ENCODE data around the gene ANKRD23.

The ANKRD23 gene

GRCh38 chr2:96883306-96883705 lies 39.5 kb upstream of the ANKRD23 start:
- no peaks in the 10 kb centered on the region for H3K27me3 ChIP-seq (ENCODE audit: insufficient read depth, low read length)

GRCh38 chr2:96882906-96883305 lies 39.1 kb upstream of the ANKRD23 start:
- H3K36me3 ChIP-seq (ENCODE audit: insufficient read depth, low read length), result no peaks in the 10 kb centered on the region
- peaks cover 35% of the 10 kb centered on the region for H3K4me1 ChIP-seq (ENCODE audit: insufficient read depth, low read length)
- H3K4me3 ChIP-seq (ENCODE audit: low read length), result no peak overlapping the region
- no peak overlapping the region for H3K9ac ChIP-seq (ENCODE audit: low read depth, low read length)
- no peaks in the 10 kb centered on the region for H3K27me3 ChIP-seq (ENCODE audit: insufficient read depth, low read length)
- H3K9me3 ChIP-seq (ENCODE audit: insufficient read depth, low read depth, low read length), result no peaks in the 10 kb centered on the region
- 79% methylated on average over 8 of the region's 8 CpGs for WGBS
- no peak overlapping the region for H3K27ac ChIP-seq (ENCODE audit: low read depth, low read length)

More at GRCh38 chr2:96883306-96883705, 39.5 kb upstream of the ANKRD23 start:
- Histone ChIP-seq H3K27ac (ENCODE audit: low read depth, low read length) (no peak overlapping the region), H3K4me1 (ENCODE audit: insufficient read depth, low read length) (peaks cover 39% of the 10 kb centered on the region), H3K36me3 (ENCODE audit: insufficient read depth, low read length) (no peaks in the 10 kb centered on the region), H3K4me3 (ENCODE audit: low read length) (no peak overlapping the region), H3K9me3 (ENCODE audit: insufficient read depth, low read depth, low read length) (no peaks in the 10 kb centered on the region), H3K9ac (ENCODE audit: low read depth, low read length) (no peak overlapping the region)
- WGBS, result 89% methylated on average over 8 of the region's 9 CpGs

- peaks cover 30% of the 10 kb centered on the region for H3K4me1 ChIP-seq (ENCODE audit: insufficient read depth, low read length)
- no peaks in the 10 kb centered on the region for H3K27me3 ChIP-seq (ENCODE audit: insufficient read depth, low read length)
- H3K36me3 ChIP-seq (ENCODE audit: insufficient read depth, low read length), result no peaks in the 10 kb centered on the region
- no peaks in the 10 kb centered on the region for H3K9me3 ChIP-seq (ENCODE audit: insufficient read depth, low read depth, low read length)
- no peak overlapping the region for H3K4me3 ChIP-seq (ENCODE audit: low read length)
- H3K9ac ChIP-seq (ENCODE audit: low read depth, low read length), result no peak overlapping the region
- peak overlapping the region; percentile 74 for H3K27ac ChIP-seq (ENCODE audit: low read depth, low read length)
- WGBS, result 32% methylated on average over 12 of the region's 12 CpGs
Measured at GRCh38 chr2:96882230-96882629, 38.4 kb upstream of the ANKRD23 start.

GRCh38 chr2:96881349-96882195 lies 37.8 kb upstream of the ANKRD23 start:
- Histone ChIP-seq H3K4me3 (ENCODE audit: low read length) (peak overlapping the region; percentile 24; the same call in 1 of the 2 replicates), H3K27me3 (ENCODE audit: insufficient read depth, low read length) (no peaks in the 10 kb centered on the region), H3K27ac (ENCODE audit: low read depth, low read length) (peak overlapping the region; percentile 74), H3K9me3 (ENCODE audit: insufficient read depth, low read depth, low read length) (no peaks in the 10 kb centered on the region), H3K4me1 (ENCODE audit: insufficient read depth, low read length) (peaks cover 36% of the 10 kb centered on the region), H3K36me3 (ENCODE audit: insufficient read depth, low read length) (no peaks in the 10 kb centered on the region), H3K9ac (ENCODE audit: low read depth, low read length) (peak overlapping the region; percentile 23; the same call in 1 of the 2 replicates)
- WGBS, result 13% methylated on average over 6 of the region's 10 CpGs

GRCh38 chr2:96880891-96881273 lies 37.1 kb upstream of the ANKRD23 start:
- peaks cover 41% of the 10 kb centered on the region for H3K4me1 ChIP-seq (ENCODE audit: insufficient read depth, low read length)
- H3K4me3 ChIP-seq (ENCODE audit: low read length), result no peak overlapping the region
- peak overlapping the region; percentile 23; the same call in 1 of the 2 replicates for H3K9ac ChIP-seq (ENCODE audit: low read depth, low read length)
- no peaks in the 10 kb centered on the region for H3K27me3 ChIP-seq (ENCODE audit: insufficient read depth, low read length)
- no peaks in the 10 kb centered on the region for H3K9me3 ChIP-seq (ENCODE audit: insufficient read depth, low read depth, low read length)
- peak overlapping the region; percentile 71 for H3K27ac ChIP-seq (ENCODE audit: low read depth, low read length)
- H3K36me3 ChIP-seq (ENCODE audit: insufficient read depth, low read length), result no peaks in the 10 kb centered on the region
- 85% methylated on average over 6 of the region's 6 CpGs for WGBS

- Histone ChIP-seq H3K27me3 (ENCODE audit: insufficient read depth, low read length) (no peaks in the 10 kb centered on the region), H3K4me1 (ENCODE audit: insufficient read depth, low read length) (peaks cover 51% of the 10 kb centered on the region), H3K4me3 (ENCODE audit: low read length) (no peak overlapping the region), H3K9ac (ENCODE audit: low read depth, low read length) (no peak overlapping the region), H3K36me3 (ENCODE audit: insufficient read depth, low read length) (no peaks in the 10 kb centered on the region), H3K27ac (ENCODE audit: low read depth, low read length) (no peak overlapping the region), H3K9me3 (ENCODE audit: insufficient read depth, low read depth, low read length) (no peaks in the 10 kb centered on the region)
- 93% methylated on average over 18 of the region's 18 CpGs for WGBS
Measured at GRCh38 chr2:96879545-96880040, 35.8 kb upstream of the ANKRD23 start.

DNA sequence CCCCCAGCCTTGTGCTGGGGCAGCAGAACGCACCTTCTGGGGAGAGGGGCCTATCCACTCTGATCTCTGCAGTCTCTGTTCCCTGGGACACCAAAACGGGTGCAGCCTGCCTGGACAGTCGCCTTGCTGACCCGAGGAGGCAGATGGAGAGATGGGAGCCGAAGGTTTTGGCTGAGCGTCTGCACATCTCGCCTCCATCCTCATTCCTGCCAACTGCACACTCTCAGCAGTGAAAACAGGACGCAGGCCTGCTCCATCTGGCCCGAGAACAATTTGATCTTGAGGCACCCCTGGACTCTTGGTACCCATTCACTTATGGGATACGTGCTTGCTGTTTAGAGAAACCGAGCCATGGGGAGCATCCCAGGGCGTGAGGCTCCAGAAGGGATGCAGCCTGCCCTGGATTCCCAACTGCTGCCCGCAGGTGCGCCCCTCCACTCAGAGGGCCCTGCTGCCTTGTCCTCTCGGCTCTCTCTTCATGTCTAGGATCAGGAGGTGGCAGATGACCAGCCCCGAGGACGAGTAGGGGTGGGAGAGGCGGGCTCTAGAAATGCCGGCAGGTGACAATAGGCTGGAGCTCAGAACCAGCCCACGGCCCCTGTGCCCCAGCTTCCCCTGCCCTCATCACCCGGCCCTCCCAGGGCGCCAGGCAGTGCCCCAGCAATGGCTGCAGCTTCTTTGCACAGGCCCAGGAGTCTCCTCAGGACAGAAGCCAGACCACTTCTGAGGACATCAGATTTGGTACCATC lies 35.1 kb upstream of the ANKRD23 start:
- Histone ChIP-seq H3K27ac (ENCODE audit: low read depth, low read length) (no peak overlapping the region), H3K9me3 (ENCODE audit: insufficient read depth, low read depth, low read length) (no peaks in the 10 kb centered on the region), H3K4me1 (ENCODE audit: insufficient read depth, low read length) (peaks cover 57% of the 10 kb centered on the region), H3K27me3 (ENCODE audit: insufficient read depth, low read length) (no peaks in the 10 kb centered on the region), H3K9ac (ENCODE audit: low read depth, low read length) (no peak overlapping the region), H3K36me3 (ENCODE audit: insufficient read depth, low read length) (no peaks in the 10 kb centered on the region), H3K4me3 (ENCODE audit: low read length) (no peak overlapping the region)
- WGBS, result 92% methylated on average over 22 of the region's 22 CpGs

- H3K27me3 ChIP-seq (ENCODE audit: insufficient read depth, low read length), result no peaks in the 10 kb centered on the region
- WGBS, result 88% methylated on average over 7 of the region's 7 CpGs
- no peaks in the 10 kb centered on the region for H3K36me3 ChIP-seq (ENCODE audit: insufficient read depth, low read length)
- peaks cover 65% of the 10 kb centered on the region for H3K4me1 ChIP-seq (ENCODE audit: insufficient read depth, low read length)
- no peak overlapping the region for H3K4me3 ChIP-seq (ENCODE audit: low read length)
- no peaks in the 10 kb centered on the region for H3K9me3 ChIP-seq (ENCODE audit: insufficient read depth, low read depth, low read length)
- H3K27ac ChIP-seq (ENCODE audit: low read depth, low read length), result no peak overlapping the region
- no peak overlapping the region for H3K9ac ChIP-seq (ENCODE audit: low read depth, low read length)
Measured at GRCh38 chr2:96878171-96878570, 34.4 kb upstream of the ANKRD23 start.

DNA sequence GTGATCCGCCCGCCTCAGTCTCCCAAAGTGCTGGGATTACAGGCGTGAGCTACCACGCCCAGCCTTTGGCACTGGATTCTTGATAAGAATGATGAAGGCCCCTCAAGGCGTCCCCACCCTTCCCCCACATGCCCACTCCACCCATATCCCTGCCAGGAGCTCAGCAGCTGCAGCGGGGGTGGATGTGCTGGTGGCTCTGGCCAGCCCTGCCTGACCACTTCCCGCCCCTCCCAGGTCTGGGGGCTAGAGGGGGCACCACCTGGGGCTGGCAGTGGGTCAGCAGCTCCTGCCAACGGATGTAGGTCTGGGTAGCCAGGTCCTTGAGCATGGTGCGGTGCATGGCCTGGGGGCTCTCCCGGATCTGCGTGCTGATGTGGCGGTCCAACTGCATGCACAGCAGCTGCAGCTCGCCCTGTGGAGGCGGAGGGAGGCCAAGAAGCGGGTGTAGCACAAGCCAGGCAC lies 33.8 kb upstream of the ANKRD23 start:
- Histone ChIP-seq H3K9ac (ENCODE audit: low read depth, low read length) (no peak overlapping the region), H3K4me3 (ENCODE audit: low read length) (no peak overlapping the region), H3K27ac (ENCODE audit: low read depth, low read length) (no peak overlapping the region), H3K9me3 (ENCODE audit: insufficient read depth, low read depth, low read length) (no peaks in the 10 kb centered on the region), H3K4me1 (ENCODE audit: insufficient read depth, low read length) (peaks cover 64% of the 10 kb centered on the region), H3K36me3 (ENCODE audit: insufficient read depth, low read length) (no peaks in the 10 kb centered on the region), H3K27me3 (ENCODE audit: insufficient read depth, low read length) (no peaks in the 10 kb centered on the region)
- WGBS, result 88% methylated on average over 15 of the region's 15 CpGs

DNA sequence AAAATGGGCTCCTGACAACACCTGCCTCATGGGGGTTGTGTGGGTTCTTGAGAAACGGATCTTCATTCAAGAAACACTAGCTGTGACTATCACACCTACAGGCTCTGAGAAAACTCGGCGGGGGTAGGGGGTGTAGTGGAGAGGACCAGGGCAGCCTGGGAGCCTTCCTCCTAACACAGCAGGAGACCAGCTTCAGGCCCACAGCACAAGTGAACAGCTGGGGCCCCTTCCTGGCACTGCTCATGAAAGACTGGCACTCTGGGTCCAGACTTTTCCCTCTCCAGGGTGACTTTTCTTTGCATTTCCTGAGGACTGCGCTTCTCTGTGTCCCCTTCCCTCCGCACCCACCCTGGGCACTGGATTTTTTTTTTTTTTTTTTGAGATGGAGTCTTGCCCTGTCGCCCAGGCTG lies 33.2 kb upstream of the ANKRD23 start:
- peaks cover 59% of the 10 kb centered on the region for H3K4me1 ChIP-seq (ENCODE audit: insufficient read depth, low read length)

More for the DNA sequence above, 33.2 kb upstream of the ANKRD23 start:
- no peak overlapping the region for H3K9ac ChIP-seq (ENCODE audit: low read depth, low read length)
- H3K4me3 ChIP-seq (ENCODE audit: low read length), result no peak overlapping the region
- no peaks in the 10 kb centered on the region for H3K9me3 ChIP-seq (ENCODE audit: insufficient read depth, low read depth, low read length)
- no peaks in the 10 kb centered on the region for H3K36me3 ChIP-seq (ENCODE audit: insufficient read depth, low read length)
- no peak overlapping the region for H3K27ac ChIP-seq (ENCODE audit: low read depth, low read length)
- WGBS, result 87% methylated on average over 5 of the region's 6 CpGs
- H3K27me3 ChIP-seq (ENCODE audit: insufficient read depth, low read length), result no peaks in the 10 kb centered on the region

All from HUES64 (cell line).